Kidney (tissue), 14 donors: Measurements from ENCODE around the gene LIME1. TPM values are rescaled to one million over a fixed set of nuclear protein-coding genes. Genes with fewer than 3 reads are reported as not detected.

Experiments used
- DNase-seq, 5 donors: peaks; one replicate each; pipeline ENCODE4 v3.0.0-alpha.2; 2013 to 2020
- FAIRE-seq: peaks from 2 replicates; lab custom pipeline; 2012; peaks lifted over from hg19 to GRCh38; lab: Jason Lieb, UNC
- H3K27ac ChIP-seq, 2 donors: one replicate each; pipeline ENCODE4 v1.7.0; 2013; ENCODE audit warnings: low read depth in 2 of 2, low read length in 2 of 2, inconsistent platforms in 1 of 2
- H3K27me3 ChIP-seq: one replicate; pipeline ENCODE4 v1.7.1; 2013; ENCODE audit warnings: low read length, inconsistent platforms; ENCODE audit not compliant: control insufficient read depth, insufficient read depth
- H3K36me3 ChIP-seq, 3 donors: one replicate each; pipeline versions ENCODE4 v1.7.0 to v1.7.1; 2013; ENCODE audit warnings: low read length in 3 of 3, control low read depth in 1 of 3, inconsistent platforms in 1 of 3; ENCODE audit not compliant: insufficient read depth in 3 of 3, control insufficient read depth in 2 of 3
- H3K4me1 ChIP-seq, 3 donors: one replicate each; pipeline versions ENCODE4 v1.7.0 to v1.7.1; 2013; ENCODE audit warnings: low read length in 3 of 3, inconsistent platforms in 1 of 3, low read depth in 1 of 3; ENCODE audit not compliant: control insufficient read depth in 2 of 3, insufficient read depth in 2 of 3
- H3K4me3 ChIP-seq, 3 donors: one replicate each; pipeline versions ENCODE4 v1.7.0 to v1.8.1; 2013; ENCODE audit warnings: low read length in 3 of 3, control low read depth in 1 of 3, inconsistent platforms in 1 of 3
- H3K9ac ChIP-seq, 3 donors: one replicate each; pipeline versions ENCODE4 v1.7.0 to v1.7.1; 2013; ENCODE audit warnings: low read length in 3 of 3, control low read depth in 1 of 3, inconsistent platforms in 1 of 3
- H3K9me3 ChIP-seq, 3 donors: one replicate each; pipeline versions ENCODE4 v1.7.0 to v1.7.1; 2013; ENCODE audit warnings: low read length in 3 of 3, control low read depth in 1 of 3, inconsistent platforms in 1 of 3; ENCODE audit not compliant: control insufficient read depth in 2 of 3, insufficient read depth in 1 of 3
- CTCF ChIP-seq: IDR thresholded peaks from 3 replicates; pipeline ENCODE4 v1.5.1; 2012; ENCODE audit warnings: mild to moderate bottlenecking, moderate library complexity, borderline replicate concordance; ENCODE audit not compliant: insufficient read depth; ENCODE audit errors: extremely low read depth
- intact Hi-C: fragments of 100-400 bp; cut with DNase I; formaldehyde crosslinking; loops from one replicate; pipeline ENCODE4 v1.11.1; 2022
- polyA plus RNA-seq: library from polyadenylated mRNA; stranded (reverse); fragments of 350-450 nt; fragmentation: Illumina TruSeq; extraction: RNeasy Lipid Tissue Mini Kit (QIAGEN cat#74804); gene quantifications from one replicate; pipeline ENCODE4 v1.2.3, GENCODE V29; 2014; ENCODE audit warnings: low read depth, low replicate concordance; ENCODE audit not compliant: insufficient read depth
- total RNA-seq: library from RNA; stranded (reverse); fragmentation: NEBNext Ultra II Directional; extraction: Animal tissue kit (Norgen Biotek cat#: 25700); gene quantifications from one replicate; pipeline ENCODE4 v1.2.1, GENCODE V29; 2021
- donor health status: control.
- donor health status: control.
- donor health status: control.
- donor health status: control.
- donor health status: control.
- donor health status: DM: yes; HTN: yes; CAD: no.
- donor health status: Normal renal cell carcinoma (clear cell type).

The LIME1 gene
- total and polyA plus RNA-seq, 2 donors from 2014 or later = 12.1 to 114 TPM

- intact Hi-C loops = no loop called here
- H3K27me3 ChIP-seq = no peaks in the 10 kb centered on the region
- H3K9me3 ChIP-seq = no peaks in the 10 kb centered on the region
- TF ChIP-seq CTCF = no peak
- DNase-seq = no peak
- H3K4me1 ChIP-seq = peaks cover 0 to 17% (median 0%) of the 10 kb centered on the region in 3 donors
- no peak overlapping the region for H3K27ac ChIP-seq
- H3K36me3 ChIP-seq = peaks cover 3 to 9% (median 3%) of the 10 kb centered on the region in 3 donors
- peak overlapping the region in 1 of 3 donors; percentile 64 for H3K4me3 ChIP-seq
- H3K9ac ChIP-seq = no peak overlapping the region
- FAIRE-seq = no peak
Observed at GRCh38 chr20:63737695-63737944, 1.2 kb downstream of the LIME1 start.

DNA sequence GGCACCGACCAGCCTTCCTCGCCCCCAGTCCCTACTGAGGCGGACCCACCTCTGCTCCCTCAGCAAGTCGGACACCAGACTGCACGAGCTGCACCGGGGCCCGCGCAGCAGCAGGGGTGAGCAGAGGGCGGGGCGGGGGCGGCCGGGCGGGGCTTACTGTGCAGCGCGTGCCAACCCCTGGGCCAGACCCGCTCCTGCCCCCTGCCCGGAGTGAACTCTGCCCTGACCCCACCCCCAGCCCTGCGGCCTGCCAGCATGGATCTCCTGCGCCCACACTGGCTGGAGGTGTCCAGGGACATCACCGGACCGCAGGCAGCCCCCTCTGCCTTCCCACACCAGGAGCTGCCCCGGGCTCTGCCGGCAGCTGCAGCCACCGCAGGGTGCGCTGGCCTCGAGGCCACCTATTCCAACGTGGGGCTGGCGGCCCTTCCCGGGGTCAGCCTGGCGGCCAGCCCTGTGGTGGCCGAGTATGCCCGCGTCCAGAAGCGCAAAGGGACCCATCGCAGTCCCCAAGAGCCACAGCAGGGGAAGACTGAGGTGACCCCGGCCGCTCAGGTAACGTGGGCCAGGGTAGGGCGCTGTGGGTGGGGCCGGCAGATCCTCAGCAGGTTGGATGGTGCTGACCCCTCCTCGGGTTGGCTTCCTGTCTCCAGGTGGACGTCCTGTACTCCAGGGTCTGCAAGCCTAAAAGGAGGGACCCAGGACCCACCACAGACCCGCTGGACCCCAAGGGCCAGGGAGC is 1.7 kb downstream of the LIME1 start:
- H3K4me3 ChIP-seq = peak overlapping the region in 2 of 3 donors; percentile 60 to 66
- intact Hi-C loops = no loop called here
- H3K27me3 ChIP-seq = no peaks in the 10 kb centered on the region
- DNase-seq = peak in 3 of 5 donors; percentile 39 to 86 (median 83)
- no peak for TF ChIP-seq CTCF
- no peaks in the 10 kb centered on the region for H3K9me3 ChIP-seq
- H3K9ac ChIP-seq = no peak overlapping the region
- peak overlapping the region in 1 of 2 donors; percentile 78 for H3K27ac ChIP-seq
- peaks cover 0 to 10% (median 3%) of the 10 kb centered on the region in 3 donors for H3K36me3 ChIP-seq
- FAIRE-seq = no peak
- H3K4me1 ChIP-seq = peaks cover 0 to 16% (median 0%) of the 10 kb centered on the region in 3 donors

GRCh38 chr20:63738687-63739129 is 2.2 kb downstream of the LIME1 start:
- TF ChIP-seq CTCF = no peak
- peaks cover 0 to 16% (median 0%) of the 10 kb centered on the region in 3 donors for H3K4me1 ChIP-seq

More at GRCh38 chr20:63738687-63739129, 2.2 kb downstream of the LIME1 start:
- Histone ChIP-seq H3K4me3 (peak overlapping the region in 2 of 3 donors; percentile 60 to 66), H3K9me3 (no peaks in the 10 kb centered on the region), H3K27me3 (no peaks in the 10 kb centered on the region), H3K27ac (peak overlapping the region; percentile 78 to 84), H3K36me3 (peaks cover 0 to 11% (median 5%) of the 10 kb centered on the region in 3 donors), H3K9ac (no peak overlapping the region)
- DNase-seq (peak in 4 of 5 donors; percentile 65 to 93 (median 74)), FAIRE-seq (no peak)
- intact Hi-C loops = no loop called here
